ENCODE results near the gene TUBG2.

The TUBG2 gene

DNA sequence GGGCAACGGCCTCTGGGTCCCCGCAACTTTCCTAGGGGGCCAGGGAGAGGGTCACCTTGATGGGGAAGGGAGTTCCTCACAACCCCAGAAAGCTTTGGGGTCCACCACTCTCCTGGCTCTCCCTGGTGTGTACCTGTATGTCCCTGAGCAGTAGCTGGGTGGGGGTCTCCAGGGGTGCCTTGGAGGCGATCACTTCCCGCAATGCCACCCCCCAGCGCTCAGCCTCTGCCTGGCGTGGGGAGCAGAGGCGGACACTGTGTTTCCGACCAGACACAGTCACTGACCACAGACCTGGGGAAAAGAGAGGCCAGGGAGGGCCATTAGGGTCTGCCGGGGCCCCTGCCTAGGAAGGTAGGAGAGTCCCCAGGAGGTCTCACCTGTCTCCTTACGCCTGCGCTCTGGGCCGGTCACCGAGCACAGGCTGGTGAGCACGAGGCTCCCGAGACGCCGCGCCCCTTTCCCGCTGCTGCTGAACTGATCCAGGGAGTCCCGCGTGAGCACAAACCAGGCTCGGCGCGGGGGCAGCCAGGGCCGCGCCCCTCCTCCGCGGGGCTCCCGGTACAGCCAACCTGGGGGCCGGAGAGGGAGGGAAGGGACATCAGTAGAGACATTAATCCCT lies 14.3 kb downstream of the TUBG2 start:
- Histone ChIP-seq H3K27me3 (ENCODE audit: insufficient read depth, low read length, poor library complexity, severe bottlenecking) (no peaks in the 10 kb centered on the region), H3K9ac (ENCODE audit: low read depth, low read length, poor library complexity, severe bottlenecking) (no peak overlapping the region), H3K9me3 (ENCODE audit: insufficient read depth, low read depth, low read length) (no peaks in the 10 kb centered on the region), H2AFZ (ENCODE audit: low read length) (no peak overlapping the region), H3K9me2 (replicated peaks; ENCODE audit: low read depth, low read length) (no peaks in the 10 kb centered on the region), H3K36me3 (ENCODE audit: insufficient read depth, low read length) (no peaks in the 10 kb centered on the region), H3F3A (ENCODE audit: low read depth) (0 out of 2 replicates have a peak, but pooled peaks cover 1% of the 10 kb centered on the region), H3K4me3 (ENCODE audit: low read length, poor library complexity, severe bottlenecking) (no peak overlapping the region), H3K79me2 (ENCODE audit: insufficient read depth, low read length) (no peaks in the 10 kb centered on the region), H3K4me1 (ENCODE audit: insufficient read depth, low read length, poor library complexity, severe bottlenecking) (peaks cover 18% of the 10 kb centered on the region), H4K20me1 (ENCODE audit: insufficient read depth, low read length, poor library complexity, severe bottlenecking) (peaks cover 10% of the 10 kb centered on the region), H3K4me2 (ENCODE audit: low read depth, low read length, poor library complexity, severe bottlenecking) (no peak overlapping the region)
- TF ChIP-seq, protein P1, sequence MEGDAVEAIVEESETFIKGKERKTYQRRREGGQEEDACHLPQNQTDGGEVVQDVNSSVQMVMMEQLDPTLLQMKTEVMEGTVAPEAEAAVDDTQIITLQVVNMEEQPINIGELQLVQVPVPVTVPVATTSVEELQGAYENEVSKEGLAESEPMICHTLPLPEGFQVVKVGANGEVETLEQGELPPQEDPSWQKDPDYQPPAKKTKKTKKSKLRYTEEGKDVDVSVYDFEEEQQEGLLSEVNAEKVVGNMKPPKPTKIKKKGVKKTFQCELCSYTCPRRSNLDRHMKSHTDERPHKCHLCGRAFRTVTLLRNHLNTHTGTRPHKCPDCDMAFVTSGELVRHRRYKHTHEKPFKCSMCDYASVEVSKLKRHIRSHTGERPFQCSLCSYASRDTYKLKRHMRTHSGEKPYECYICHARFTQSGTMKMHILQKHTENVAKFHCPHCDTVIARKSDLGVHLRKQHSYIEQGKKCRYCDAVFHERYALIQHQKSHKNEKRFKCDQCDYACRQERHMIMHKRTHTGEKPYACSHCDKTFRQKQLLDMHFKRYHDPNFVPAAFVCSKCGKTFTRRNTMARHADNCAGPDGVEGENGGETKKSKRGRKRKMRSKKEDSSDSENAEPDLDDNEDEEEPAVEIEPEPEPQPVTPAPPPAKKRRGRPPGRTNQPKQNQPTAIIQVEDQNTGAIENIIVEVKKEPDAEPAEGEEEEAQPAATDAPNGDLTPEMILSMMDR (conservative IDR thresholded peaks at IDR 0.05; ENCODE audit: low read length), result no peak
- TF ChIP-seq EZH2phosphoT487 (IDR thresholded peaks at IDR 0.05; ENCODE audit: borderline replicate concordance), result no peak

DNA sequence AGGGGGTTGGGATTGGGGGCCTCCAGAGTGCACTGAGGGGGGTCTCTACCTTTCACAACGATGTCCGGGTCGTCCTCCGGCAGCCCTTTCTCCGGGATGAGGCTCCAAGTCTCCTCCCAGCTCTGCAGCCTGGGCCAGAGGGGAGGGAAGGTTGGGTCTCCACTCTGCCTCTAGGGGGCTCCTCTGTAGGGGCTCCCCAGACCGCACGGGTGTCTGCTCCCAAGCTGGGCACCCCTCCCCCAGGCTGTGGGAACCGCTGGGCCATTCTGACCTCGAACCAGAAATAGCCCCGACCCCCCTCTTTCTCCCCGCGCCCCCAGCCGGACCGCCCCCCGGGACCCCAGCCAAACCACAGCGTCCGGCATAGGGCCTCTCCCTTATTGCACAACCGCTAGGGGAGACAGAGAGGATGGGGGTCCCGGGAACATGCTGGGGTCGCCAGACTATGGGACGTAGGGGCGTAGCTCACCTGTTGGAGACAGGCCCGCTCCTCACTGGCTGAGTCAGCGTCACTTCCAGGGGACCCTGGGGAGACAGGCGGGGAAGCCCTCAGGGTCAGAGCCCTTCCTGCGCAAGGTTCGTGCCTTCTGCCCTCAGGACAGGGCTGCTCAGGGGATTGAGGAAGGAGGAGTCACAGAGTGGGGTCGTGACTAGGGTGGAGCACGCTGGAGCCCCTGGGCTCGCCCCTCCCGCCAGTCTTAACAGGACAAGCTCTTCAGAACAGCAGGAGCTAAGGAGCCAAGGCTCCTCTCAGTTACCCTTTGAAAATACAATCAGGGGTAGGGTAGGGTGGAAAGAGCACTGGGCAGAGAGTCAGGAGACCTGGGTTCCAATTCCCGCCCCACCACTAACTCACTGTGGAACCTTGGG lies 15.0 kb downstream of the TUBG2 start:
- TF ChIP-seq, protein P1 (conservative IDR thresholded peaks at IDR 0.05; ENCODE audit: low read length), result peak; percentile 64
- no peak for TF ChIP-seq EZH2phosphoT487 (IDR thresholded peaks at IDR 0.05; ENCODE audit: borderline replicate concordance)
- Histone ChIP-seq H3K36me3 (ENCODE audit: insufficient read depth, low read length) (no peaks in the 10 kb centered on the region), H3K27me3 (ENCODE audit: insufficient read depth, low read length, poor library complexity, severe bottlenecking) (no peaks in the 10 kb centered on the region), H3F3A (ENCODE audit: low read depth) (peaks cover 5% of the 10 kb centered on the region; the same call in 1 of the 2 replicates), H2AFZ (ENCODE audit: low read length) (no peak overlapping the region), H3K9ac (ENCODE audit: low read depth, low read length, poor library complexity, severe bottlenecking) (no peak overlapping the region), H3K4me3 (ENCODE audit: low read length, poor library complexity, severe bottlenecking) (no peak overlapping the region), H3K9me2 (replicated peaks; ENCODE audit: low read depth, low read length) (no peaks in the 10 kb centered on the region), H3K4me1 (ENCODE audit: insufficient read depth, low read length, poor library complexity, severe bottlenecking) (peaks cover 25% of the 10 kb centered on the region), H3K4me2 (ENCODE audit: low read depth, low read length, poor library complexity, severe bottlenecking) (peak overlapping the region; percentile 79), H3K79me2 (ENCODE audit: insufficient read depth, low read length) (no peaks in the 10 kb centered on the region), H4K20me1 (ENCODE audit: insufficient read depth, low read length, poor library complexity, severe bottlenecking) (peaks cover 10% of the 10 kb centered on the region), H3K9me3 (ENCODE audit: insufficient read depth, low read depth, low read length) (no peaks in the 10 kb centered on the region)

DNA sequence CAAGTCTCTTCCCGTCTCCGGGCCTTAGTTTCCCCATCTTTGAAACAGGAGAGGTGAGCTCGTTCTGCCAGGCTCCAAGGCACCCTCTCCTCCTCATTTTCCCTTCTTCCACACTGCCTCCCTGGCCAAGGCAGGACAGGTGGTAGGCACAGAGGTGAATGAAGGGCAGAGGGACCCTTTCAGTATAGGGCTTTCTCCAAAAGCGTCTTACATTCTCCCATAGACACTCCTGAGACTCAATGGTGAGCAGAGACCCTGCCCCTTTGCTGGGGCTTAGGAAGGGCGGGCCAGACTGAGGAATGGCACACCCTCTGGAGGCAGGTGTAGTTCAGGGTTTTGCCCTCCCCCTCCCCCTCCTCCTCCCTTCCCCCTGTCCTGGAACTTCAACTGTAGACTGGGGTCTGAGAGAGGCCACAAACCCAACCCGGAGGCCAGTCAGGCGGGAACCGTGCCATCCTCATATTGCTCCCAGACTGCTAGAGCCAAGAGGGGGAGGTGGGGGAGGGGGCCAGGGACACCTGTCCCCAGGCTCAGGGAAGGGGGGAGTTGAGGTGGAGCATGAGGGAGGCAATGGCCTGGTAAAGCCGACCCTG lies 15.8 kb downstream of the TUBG2 start:
- H3K79me2 ChIP-seq (ENCODE audit: insufficient read depth, low read length), result no peaks in the 10 kb centered on the region
- H3K9me2 ChIP-seq (replicated peaks; ENCODE audit: low read depth, low read length), result no peaks in the 10 kb centered on the region
- no peaks in the 10 kb centered on the region for H3K36me3 ChIP-seq (ENCODE audit: insufficient read depth, low read length)
- H3K9ac ChIP-seq (ENCODE audit: low read depth, low read length, poor library complexity, severe bottlenecking), result no peak overlapping the region
- H3K4me1 ChIP-seq (ENCODE audit: insufficient read depth, low read length, poor library complexity, severe bottlenecking), result peaks cover 25% of the 10 kb centered on the region
- peak overlapping the region; percentile 79 for H3K4me2 ChIP-seq (ENCODE audit: low read depth, low read length, poor library complexity, severe bottlenecking)
- H3K9me3 ChIP-seq (ENCODE audit: insufficient read depth, low read depth, low read length), result no peaks in the 10 kb centered on the region
- H3F3A ChIP-seq (ENCODE audit: low read depth), result peaks cover 5% of the 10 kb centered on the region; the same call in 1 of the 2 replicates
- peaks cover 10% of the 10 kb centered on the region for H4K20me1 ChIP-seq (ENCODE audit: insufficient read depth, low read length, poor library complexity, severe bottlenecking)
- H2AFZ ChIP-seq (ENCODE audit: low read length), result no peak overlapping the region
- no peaks in the 10 kb centered on the region for H3K27me3 ChIP-seq (ENCODE audit: insufficient read depth, low read length, poor library complexity, severe bottlenecking)
- TF ChIP-seq EZH2phosphoT487 (IDR thresholded peaks at IDR 0.05; ENCODE audit: borderline replicate concordance), result no peak
- TF ChIP-seq, protein P1 (conservative IDR thresholded peaks at IDR 0.05; ENCODE audit: low read length), result no peak
- H3K4me3 ChIP-seq (ENCODE audit: low read length, poor library complexity, severe bottlenecking), result no peak overlapping the region

All from Loucy (cell line).